ENCODE measurements around the gene RNASE13. TPM values are rescaled to one million over a fixed set of nuclear protein-coding genes. Genes with fewer than 3 reads are reported as not detected.

RNASE13 gene
- total RNA-seq, 4 donors from 2014 or later: not detected

DNA sequence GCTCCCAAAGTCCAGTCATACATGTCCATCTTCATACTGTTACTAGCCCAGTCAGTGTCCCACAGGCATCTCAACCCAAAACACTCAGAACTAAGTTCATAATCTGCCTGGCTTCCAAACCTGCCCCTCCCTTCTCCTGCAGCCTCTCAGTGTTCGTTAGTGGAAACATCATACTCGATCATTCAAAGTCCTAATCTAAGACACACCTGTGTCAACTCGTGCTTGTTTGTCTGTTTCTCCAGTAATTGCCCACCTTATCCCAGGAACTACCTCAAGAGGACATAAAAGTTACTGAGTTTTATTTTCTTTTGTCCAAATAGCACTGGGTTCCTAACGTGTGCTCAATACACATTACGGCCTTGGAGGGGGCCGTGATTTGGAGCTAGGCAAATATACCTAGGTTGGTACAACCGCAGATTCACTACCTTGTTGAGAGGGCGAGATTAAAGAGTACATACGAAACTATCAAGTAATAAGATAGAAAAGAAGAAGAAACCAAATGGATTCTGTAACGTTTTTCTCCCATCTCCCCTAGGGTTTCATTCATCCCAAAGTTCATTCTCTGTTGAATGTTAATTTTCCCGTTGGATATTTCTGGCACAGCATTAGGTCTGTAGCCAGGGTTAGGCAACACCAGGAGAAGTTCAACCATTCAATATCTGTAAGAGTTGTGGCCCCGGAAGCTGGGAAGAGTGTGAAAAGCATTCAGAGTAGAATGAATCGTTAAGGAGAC is 26.2 kb upstream of the RNASE13 start:
- peak in 1 of 2 donors; percentile 10 for DNase-seq (ENCODE audit: low spot score in 2 of 2)
- 74 to 80% methylated on average over 13 of the region's 13 CpGs for WGBS, 2 donors
- no peak overlapping the region for H3K4me3 ChIP-seq (ENCODE audit: low read depth, poor library complexity, severe bottlenecking)
- no peak for TF ChIP-seq POLR2A (IDR thresholded peaks at IDR 0.05)
- no peak for TF ChIP-seq CTCF (IDR thresholded peaks at IDR 0.05)
- intact Hi-C loops (cut with DNase I; ENCODE audit: low total_unique reads): no loop called here

- TF ChIP-seq POLR2A (IDR thresholded peaks at IDR 0.05) (no peak), CTCF (IDR thresholded peaks at IDR 0.05) (no peak)
- H3K4me3 ChIP-seq (ENCODE audit: low read depth, poor library complexity, severe bottlenecking): no peak overlapping the region
- DNase-seq (ENCODE audit: low spot score in 2 of 2): peak in 1 of 2 donors; percentile 13
- WGBS, 2 donors: 62 to 63% methylated on average over 8 of the region's 8 CpGs
- intact Hi-C loops (cut with DNase I; ENCODE audit: low total_unique reads): no loop called here
These were observed 25.4 kb upstream of the RNASE13 start for GRCh38 chr14:21059842-21060613.

GRCh38 chr14:21058903-21059302 is 24.3 kb upstream of the RNASE13 start:
- intact Hi-C loops (cut with DNase I; ENCODE audit: low total_unique reads): no loop called here
- WGBS, 2 donors: 89 to 94% methylated on average over 5 of the region's 5 CpGs
- H3K4me3 ChIP-seq (ENCODE audit: low read depth, poor library complexity, severe bottlenecking): no peak overlapping the region
- DNase-seq (ENCODE audit: low spot score in 2 of 2): peak in 1 of 2 donors; percentile 21
- TF ChIP-seq CTCF (IDR thresholded peaks at IDR 0.05) (no peak), POLR2A (IDR thresholded peaks at IDR 0.05) (no peak)

DNA sequence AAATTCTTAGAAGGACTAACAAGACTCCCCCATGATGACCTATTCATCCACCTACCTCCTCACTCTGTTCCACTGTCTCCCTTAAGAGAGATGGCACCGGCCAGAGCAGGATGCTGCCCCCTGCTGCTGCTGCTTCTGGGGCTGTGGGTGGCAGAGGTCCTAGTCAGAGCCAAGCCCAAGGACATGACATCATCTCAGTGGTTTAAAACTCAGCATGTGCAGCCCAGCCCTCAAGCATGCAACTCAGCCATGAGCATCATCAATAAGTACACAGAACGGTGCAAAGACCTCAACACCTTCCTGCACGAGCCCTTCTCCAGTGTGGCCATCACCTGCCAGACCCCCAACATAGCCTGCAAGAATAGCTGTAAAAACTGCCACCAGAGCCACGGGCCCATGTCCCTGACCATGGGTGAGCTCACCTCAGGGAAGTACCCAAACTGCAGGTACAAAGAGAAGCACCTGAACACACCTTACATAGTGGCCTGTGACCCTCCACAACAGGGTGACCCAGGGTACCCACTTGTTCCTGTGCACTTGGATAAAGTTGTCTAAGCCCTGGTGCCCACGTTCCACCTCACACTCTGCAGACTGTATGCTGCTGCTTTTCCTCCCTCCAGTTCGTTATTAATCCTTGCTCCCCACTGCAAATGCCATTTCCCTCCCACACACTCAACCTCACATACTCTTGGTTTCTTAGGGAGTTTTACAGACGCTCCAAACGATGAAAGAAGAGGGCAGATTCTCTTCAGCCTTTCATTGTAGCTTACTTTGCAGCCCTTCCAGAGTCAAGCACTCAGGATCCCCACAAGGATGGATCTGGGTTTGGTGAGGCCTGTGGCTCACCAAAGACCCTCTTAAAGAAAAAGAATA is 23.4 kb upstream of the RNASE13 start, which contains the start of gene RNASE8:
TSS of gene RNASE8 (plus strand) at position 20 of the 873 bp plus-strand sequence. CDS start at position 91, 71 bp downstream.
- intact Hi-C loops (cut with DNase I; ENCODE audit: low total_unique reads): no loop called here
- TF ChIP-seq POLR2A (IDR thresholded peaks at IDR 0.05): no peak
- no peak for TF ChIP-seq CTCF (IDR thresholded peaks at IDR 0.05)
- peak in 1 of 2 donors; percentile 60 for DNase-seq (ENCODE audit: low spot score in 2 of 2)
- H3K4me3 ChIP-seq (ENCODE audit: low read depth, poor library complexity, severe bottlenecking): no peak within 1 kb of the TSS
- 69 to 77% methylated on average over 8 of the region's 8 CpGs for WGBS, 2 donors

DNA sequence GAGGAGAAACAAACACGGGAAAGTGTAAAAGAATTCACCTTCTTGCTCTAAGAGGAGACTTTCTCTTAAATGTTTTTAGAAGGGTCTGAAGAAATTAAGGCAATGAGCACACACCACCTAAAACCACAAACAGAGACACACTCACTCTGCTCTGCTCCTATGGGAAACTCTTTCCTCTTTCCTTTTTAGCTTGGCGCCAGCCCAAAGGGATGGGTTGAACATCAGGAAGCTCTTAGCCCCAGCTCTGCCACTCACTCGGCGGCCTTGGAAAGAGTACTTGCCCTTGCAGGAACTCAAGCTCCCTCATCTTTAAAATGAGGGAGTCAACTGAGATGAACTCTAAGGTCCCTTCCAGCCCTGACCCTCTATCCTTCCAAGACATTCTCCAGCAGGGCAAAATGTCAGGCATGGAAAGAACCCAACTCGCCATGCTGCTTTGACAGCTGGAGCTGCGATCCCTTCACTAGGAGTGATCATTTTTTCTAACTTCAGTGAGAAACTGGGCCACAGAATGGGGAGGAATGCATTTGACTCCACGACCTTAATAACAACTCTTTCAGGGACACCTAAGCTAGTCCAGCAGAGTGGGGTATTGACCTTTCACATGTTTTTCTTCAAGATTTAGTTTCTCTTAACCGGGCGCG is 22.0 kb upstream of the RNASE13 start:
- no peak for TF ChIP-seq POLR2A (IDR thresholded peaks at IDR 0.05)
- no peak for TF ChIP-seq CTCF (IDR thresholded peaks at IDR 0.05)
- H3K4me3 ChIP-seq (ENCODE audit: low read depth, poor library complexity, severe bottlenecking): no peak overlapping the region
- peak in 1 of 2 donors; percentile 84 for DNase-seq (ENCODE audit: low spot score in 2 of 2)
- intact Hi-C loops (cut with DNase I; ENCODE audit: low total_unique reads): no loop called here
- 71 to 77% methylated on average over 10 of the region's 10 CpGs for WGBS, 2 donors
